PC-3 (cell line): ENCODE measurements around the gene EPC1. TPM values are rescaled to one million over a fixed set of nuclear protein-coding genes. Genes with fewer than 3 reads are reported as not detected.

Source experiments
- ATAC-seq: fragments of 200-7000 bp; cut with Tn5 transposase; 2 replicates; pipeline ENCODE4 v1.9.1; 2020; ENCODE audit warnings: mild to moderate bottlenecking, moderate library complexity
- BruUV-seq: library from RNA; stranded (reverse); fragments of 400-500 nt; replicated peaks from 2 replicates; lab custom pipeline; 2021; lab: Mats Ljungman, UMichigan
- CTCF ChIA-PET: fragments of 300-600 bp; sonication (Branson Sonifier 250); formaldehyde crosslinking; loops from one replicate; lab custom pipeline; 2022; ENCODE audit warnings: antibody characterized with exemption; lab: Charles Lee
- POLR2A ChIA-PET: fragments of 300-600 bp; sonication (Branson Sonifier 250); formaldehyde crosslinking; loops from one replicate; lab custom pipeline; 2022; ENCODE audit warnings: antibody characterized with exemption; ENCODE audit not compliant: unreplicated experiment; lab: Charles Lee
- DNase-seq: peaks from one replicate; pipeline ENCODE4 v3.0.0-alpha.2; 2015
- H2AFZ ChIP-seq: fragments of 300-600 bp; sonication (generic); 2 replicates; pipeline ENCODE4 v1.6.0; 2016; ENCODE audit warnings: antibody characterized with exemption, low read length
- H3F3A ChIP-seq: fragments of 300-600 bp; sonication (generic); one replicate; pipeline ENCODE4 v1.6.0; 2017; ENCODE audit warnings: antibody characterized with exemption, low read length, control low read depth, mild to moderate bottlenecking; ENCODE audit not compliant: unreplicated experiment
- H3K27ac ChIP-seq: fragments of 300-600 bp; sonication (generic); 2 replicates; pipeline ENCODE4 v1.5.1; 2016; ENCODE audit warnings: mild to moderate bottlenecking, low read length
- H3K27me3 ChIP-seq: fragments of 300-600 bp; sonication (generic); 2 replicates; pipeline ENCODE4 v1.6.1; 2016; ENCODE audit warnings: low read length, mixed read lengths
- H3K36me3 ChIP-seq: fragments of 300-600 bp; sonication (generic); 2 replicates; pipeline ENCODE4 v1.6.1; 2016; ENCODE audit warnings: low read depth, mixed run types, low read length, mixed read lengths
- H3K4me1 ChIP-seq: fragments of 300-600 bp; sonication (generic); 2 replicates; pipeline ENCODE4 v1.5.1; 2016; ENCODE audit warnings: low read length; ENCODE audit not compliant: insufficient read depth
- H3K4me2 ChIP-seq: fragments of 300-600 bp; sonication (generic); 2 replicates; pipeline ENCODE4 v1.6.0; 2016; ENCODE audit warnings: low read length
- H3K4me3 ChIP-seq: fragments of 300-600 bp; sonication (generic); 2 replicates; pipeline ENCODE4 v1.5.1; 2016; ENCODE audit warnings: mild to moderate bottlenecking, low read length, mixed read lengths
- H3K79me2 ChIP-seq: fragments of 300-600 bp; sonication (generic); 2 replicates; pipeline ENCODE4 v1.6.1; 2017; ENCODE audit warnings: low read length, mixed read lengths
- H3K9ac ChIP-seq: fragments of 300-600 bp; sonication (generic); 2 replicates; pipeline ENCODE4 v1.6.0; 2016; ENCODE audit warnings: mild to moderate bottlenecking, low read length
- H3K9me2 ChIP-seq: fragments of 300-600 bp; sonication (generic); replicated peaks from 2 replicates; pipeline ENCODE4 v1.6.1; 2016; ENCODE audit warnings: mixed run types, low read length, mixed read lengths
- H3K9me3 ChIP-seq: fragments of 300-600 bp; sonication (generic); 2 replicates; pipeline ENCODE4 v1.6.1; 2016; ENCODE audit warnings: low read length, mixed read lengths
- H4K20me1 ChIP-seq: fragments of 300-600 bp; sonication (generic); 2 replicates; pipeline ENCODE4 v1.6.1; 2016; ENCODE audit warnings: low read length, mixed read lengths
- EZH2 ChIP-seq: fragments of 300-600 bp; sonication (generic); IDR thresholded peaks from one replicate; pipeline ENCODE4 v1.6.1; 2017; ENCODE audit warnings: antibody characterized with exemption, mild to moderate bottlenecking, low read length; ENCODE audit not compliant: unreplicated experiment
- EZH2phosphoT487 ChIP-seq: fragments of 300-600 bp; sonication (generic); IDR thresholded peaks from 2 replicates; pipeline ENCODE4 v1.6.1; 2018; ENCODE audit warnings: mild to moderate bottlenecking, antibody characterized with exemption, low read length, borderline replicate concordance
- intact Hi-C: fragments of 100-400 bp; cut with micrococcal nuclease; formaldehyde crosslinking; loops from 2 replicates; pipeline ENCODE4 v1.9.0; 2023
- total RNA-seq: library from RNA; depleted of rRNA; stranded (reverse); fragments of >200 nt; gene quantifications from 2 replicates; pipeline ENCODE4 v1.2.3, GENCODE V29; 2014
- TF ChIP-seq, protein P1 (sequence below): fragments of 300-600 bp; sonication (generic); conservative IDR thresholded peaks from 2 replicates; pipeline ENCODE4 v1.5.1; 2017; ENCODE audit warnings: antibody characterized with exemption, low read depth, mild to moderate bottlenecking, low read length

The EPC1 gene
- total RNA-seq, 1 experiment from 2014 or later: 72.7 TPM

DNA sequence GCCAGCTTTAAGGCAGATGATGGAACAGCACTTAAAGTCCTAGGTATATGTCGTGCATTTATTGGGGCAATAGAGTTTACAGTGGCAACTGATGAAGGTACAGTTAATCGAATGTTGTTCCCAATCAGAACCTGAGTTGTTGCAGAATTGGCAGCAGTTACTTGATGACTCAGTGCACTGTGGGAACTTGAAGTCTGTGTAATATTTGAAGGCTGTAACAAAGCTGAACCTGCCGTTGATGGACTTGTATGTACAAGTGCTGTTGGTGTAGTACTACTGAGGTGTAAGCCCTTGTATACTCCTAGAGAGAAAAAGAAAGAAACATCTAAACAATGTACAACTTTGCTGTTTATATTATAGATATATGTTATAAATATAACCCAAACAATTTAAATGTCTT lies 75.3 kb downstream of the EPC1 start:
- Histone ChIP-seq H3K9ac (no peak overlapping the region), H3K4me2 (no peak overlapping the region), H3K9me2 (no peaks in the 10 kb centered on the region), H2AFZ (no peak overlapping the region), H3K36me3 (peaks cover 34% of the 10 kb centered on the region), H3F3A (no peaks in the 10 kb centered on the region), H3K4me1 (no peaks in the 10 kb centered on the region), H3K9me3 (no peaks in the 10 kb centered on the region), H3K27ac (no peak overlapping the region), H3K79me2 (no peaks in the 10 kb centered on the region), H4K20me1 (0 out of 2 replicates have a peak, but pooled peaks cover 3% of the 10 kb centered on the region), H3K4me3 (no peak overlapping the region), H3K27me3 (no peaks in the 10 kb centered on the region)
- intact Hi-C loops: no loop called here
- POLR2A ChIA-PET: no interaction called here
- peak; percentile 14 for DNase-seq
- ATAC-seq: no peak
- no TSS peak for BruUV-seq
- TF ChIP-seq, protein P1, sequence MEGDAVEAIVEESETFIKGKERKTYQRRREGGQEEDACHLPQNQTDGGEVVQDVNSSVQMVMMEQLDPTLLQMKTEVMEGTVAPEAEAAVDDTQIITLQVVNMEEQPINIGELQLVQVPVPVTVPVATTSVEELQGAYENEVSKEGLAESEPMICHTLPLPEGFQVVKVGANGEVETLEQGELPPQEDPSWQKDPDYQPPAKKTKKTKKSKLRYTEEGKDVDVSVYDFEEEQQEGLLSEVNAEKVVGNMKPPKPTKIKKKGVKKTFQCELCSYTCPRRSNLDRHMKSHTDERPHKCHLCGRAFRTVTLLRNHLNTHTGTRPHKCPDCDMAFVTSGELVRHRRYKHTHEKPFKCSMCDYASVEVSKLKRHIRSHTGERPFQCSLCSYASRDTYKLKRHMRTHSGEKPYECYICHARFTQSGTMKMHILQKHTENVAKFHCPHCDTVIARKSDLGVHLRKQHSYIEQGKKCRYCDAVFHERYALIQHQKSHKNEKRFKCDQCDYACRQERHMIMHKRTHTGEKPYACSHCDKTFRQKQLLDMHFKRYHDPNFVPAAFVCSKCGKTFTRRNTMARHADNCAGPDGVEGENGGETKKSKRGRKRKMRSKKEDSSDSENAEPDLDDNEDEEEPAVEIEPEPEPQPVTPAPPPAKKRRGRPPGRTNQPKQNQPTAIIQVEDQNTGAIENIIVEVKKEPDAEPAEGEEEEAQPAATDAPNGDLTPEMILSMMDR: no peak
- TF ChIP-seq EZH2phosphoT487: no peak
- TF ChIP-seq EZH2: no peak
- CTCF ChIA-PET: no interaction called here

DNA sequence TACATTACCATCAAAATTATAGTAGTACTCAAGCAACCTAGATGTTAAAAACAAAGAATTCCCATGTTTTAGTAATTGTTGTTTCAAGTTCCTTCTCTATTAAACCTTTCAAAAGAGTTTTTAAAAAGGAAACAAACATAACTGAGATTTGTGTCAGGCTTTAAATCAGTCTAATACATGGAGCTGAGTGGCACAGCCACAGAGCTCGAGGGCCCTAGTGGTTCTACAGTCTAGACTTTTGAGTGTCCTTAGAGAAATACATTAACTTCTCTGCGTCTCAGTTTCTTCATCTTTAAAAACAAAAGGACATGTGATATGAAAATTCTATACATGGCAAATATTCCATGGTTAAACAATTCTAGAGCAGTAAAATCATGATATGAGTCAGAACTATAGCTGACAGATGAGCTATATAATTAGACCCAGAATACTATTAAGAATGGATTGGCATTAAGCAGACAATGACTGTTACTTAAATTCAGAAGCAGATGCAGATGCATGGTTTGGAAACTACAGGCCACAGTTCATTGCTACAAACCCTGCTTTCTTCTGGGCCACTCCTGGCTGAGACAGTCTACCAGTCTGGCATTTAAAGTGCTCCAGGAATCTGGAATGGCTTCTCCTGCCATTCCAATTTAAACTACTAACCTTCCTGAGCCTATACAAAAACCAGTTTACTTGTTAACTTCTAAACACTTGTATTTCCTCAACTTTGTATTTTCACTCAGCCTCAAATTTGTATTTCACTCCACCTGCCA lies 77.4 kb downstream of the EPC1 start:
- ChIA-PET CTCF (no interaction called here), POLR2A (no interaction called here)
- intact Hi-C loops: no loop called here
- H3K9me2 ChIP-seq: no peaks in the 10 kb centered on the region
- no peak for DNase-seq
- H3K4me1 ChIP-seq: no peaks in the 10 kb centered on the region
- TF ChIP-seq EZH2phosphoT487 (no peak), EZH2 (no peak)
- TF ChIP-seq, protein P1: no peak
- no peak overlapping the region for H3K4me2 ChIP-seq
- no peak overlapping the region for H2AFZ ChIP-seq
- no peaks in the 10 kb centered on the region for H3K27me3 ChIP-seq
- no peak overlapping the region for H3K4me3 ChIP-seq
- no peaks in the 10 kb centered on the region for H3K9me3 ChIP-seq
- no peaks in the 10 kb centered on the region for H3F3A ChIP-seq
- BruUV-seq: no TSS peak
- H3K27ac ChIP-seq: no peak overlapping the region
- no peak overlapping the region for H3K9ac ChIP-seq
- peaks cover 34% of the 10 kb centered on the region for H3K36me3 ChIP-seq
- H4K20me1 ChIP-seq: 0 out of 2 replicates have a peak, but pooled peaks cover 3% of the 10 kb centered on the region
- H3K79me2 ChIP-seq: no peaks in the 10 kb centered on the region
- no peak for ATAC-seq

DNA sequence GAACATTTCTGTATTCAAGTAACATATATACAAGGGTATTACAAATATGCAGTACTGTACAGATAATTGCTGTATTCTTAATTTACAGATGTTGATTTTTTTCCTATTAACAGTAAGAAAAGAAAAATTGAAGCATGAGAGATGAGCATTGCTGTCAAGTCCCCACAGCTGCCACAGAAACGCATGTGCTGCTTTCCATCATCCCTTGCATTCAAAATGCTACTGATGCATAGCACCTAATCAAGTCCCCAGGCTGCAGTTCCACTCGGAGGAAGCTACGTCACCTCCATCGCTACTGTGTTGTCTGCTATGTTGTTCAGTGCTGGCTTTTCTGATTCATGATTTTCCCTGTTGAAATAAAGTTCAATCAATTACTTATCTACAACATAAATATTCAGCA lies 78.2 kb downstream of the EPC1 start:
- no peaks in the 10 kb centered on the region for H3K79me2 ChIP-seq
- no peaks in the 10 kb centered on the region for H3K4me1 ChIP-seq
- no TSS peak for BruUV-seq
- DNase-seq: no peak
- no peak overlapping the region for H3K9ac ChIP-seq
- H3K36me3 ChIP-seq: peaks cover 34% of the 10 kb centered on the region
- ChIA-PET POLR2A (no interaction called here), CTCF (no interaction called here)
- ATAC-seq: no peak
- TF ChIP-seq EZH2phosphoT487: no peak
- TF ChIP-seq, protein P1: no peak
- TF ChIP-seq EZH2: no peak
- no peaks in the 10 kb centered on the region for H3K27me3 ChIP-seq
- H3K4me3 ChIP-seq: no peak overlapping the region
- no peak overlapping the region for H3K27ac ChIP-seq
- H3K4me2 ChIP-seq: no peak overlapping the region
- intact Hi-C loops: no loop called here
- H3K9me2 ChIP-seq: no peaks in the 10 kb centered on the region
- H3F3A ChIP-seq: no peaks in the 10 kb centered on the region
- 0 out of 2 replicates have a peak, but pooled peaks cover 3% of the 10 kb centered on the region for H4K20me1 ChIP-seq
- H2AFZ ChIP-seq: no peak overlapping the region
- no peaks in the 10 kb centered on the region for H3K9me3 ChIP-seq
